Stimulated activated effector memory CD8-positive, alpha-beta T cell treated with anti-CD3 and anti-CD28 coated beads, Interleukin-12 subunit alpha, Interleukin-12 subunit beta, amount 100 ng/mL, for 72 hours (primary cell): Measurements from ENCODE around the gene RASSF4.

Source experiments
- ATAC-seq: fragments of 150-1000 bp; cut with Tn5 transposase; 2 replicates; pipeline ENCODE4 v1.10.0; 2021
- DNase-seq, 2 donors: peaks; one replicate each; pipeline ENCODE4 v3.0.0; 2021 to 2022; ENCODE audit warnings: low spot score in 2 of 2
- H3K27ac Mint-ChIP-seq: one replicate; pipeline ENCODE4 v1.8.0; 2022; ENCODE audit warnings: mild to moderate bottlenecking, mixed read lengths
- H3K36me3 Mint-ChIP-seq: one replicate; pipeline ENCODE4 v1.8.0; 2022; ENCODE audit warnings: mild to moderate bottlenecking, mixed read lengths
- H3K4me1 Mint-ChIP-seq: one replicate; pipeline ENCODE4 v1.8.0; 2022; ENCODE audit warnings: mixed read lengths
- H3K4me3 Mint-ChIP-seq: one replicate; pipeline ENCODE4 v1.8.0; 2022; ENCODE audit warnings: mild to moderate bottlenecking, mixed read lengths
- H3K9me3 Mint-ChIP-seq: one replicate; pipeline ENCODE4 v1.8.0; 2022; ENCODE audit warnings: mixed read lengths

RASSF4 gene

DNA sequence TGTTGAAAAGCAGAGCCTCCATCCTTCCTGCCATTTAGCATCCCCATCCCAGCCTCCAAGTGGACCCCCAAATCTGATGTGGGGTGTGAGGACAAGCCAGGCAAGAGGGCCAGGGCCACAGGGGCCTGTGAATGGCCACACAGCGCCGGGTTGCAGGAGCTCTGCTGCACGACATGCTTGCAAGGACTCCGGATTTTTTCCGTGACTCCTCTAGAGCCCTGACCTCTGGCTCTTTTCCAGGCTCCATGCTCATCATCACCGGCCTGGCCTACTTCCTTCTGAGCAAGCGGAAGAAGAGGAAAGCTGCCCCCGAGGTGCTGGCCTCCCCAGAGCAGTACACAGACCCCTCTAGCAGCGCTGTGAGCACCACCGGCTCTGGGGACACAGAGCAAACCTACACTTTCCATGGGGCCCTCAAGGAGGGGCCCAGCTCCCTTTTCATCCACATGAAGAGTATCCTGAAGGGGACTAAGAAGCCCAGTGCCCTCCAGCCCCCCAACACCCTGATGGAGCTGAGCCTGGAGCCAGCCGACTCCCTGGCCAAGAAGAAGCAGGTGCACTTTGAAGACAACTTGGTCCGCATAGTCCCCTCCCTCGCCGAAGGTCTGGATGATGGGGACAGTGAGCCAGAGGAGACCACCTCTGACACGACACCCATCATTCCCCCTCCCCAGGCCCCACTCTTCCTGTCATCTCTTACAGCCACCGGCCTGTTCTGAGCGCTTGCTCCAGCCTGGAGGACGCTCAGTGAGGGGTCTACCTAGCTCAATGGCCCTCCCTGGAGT lies 25.0 kb upstream of the RASSF4 start:
- H3K9me3 Mint-ChIP-seq: no peaks in the 10 kb centered on the region
- no peak overlapping the region for H3K27ac Mint-ChIP-seq
- H3K36me3 Mint-ChIP-seq: no peaks in the 10 kb centered on the region
- DNase-seq: no peak
- peaks cover 5% of the 10 kb centered on the region for H3K4me1 Mint-ChIP-seq
- no peak for ATAC-seq
- H3K4me3 Mint-ChIP-seq: no peak overlapping the region

DNA sequence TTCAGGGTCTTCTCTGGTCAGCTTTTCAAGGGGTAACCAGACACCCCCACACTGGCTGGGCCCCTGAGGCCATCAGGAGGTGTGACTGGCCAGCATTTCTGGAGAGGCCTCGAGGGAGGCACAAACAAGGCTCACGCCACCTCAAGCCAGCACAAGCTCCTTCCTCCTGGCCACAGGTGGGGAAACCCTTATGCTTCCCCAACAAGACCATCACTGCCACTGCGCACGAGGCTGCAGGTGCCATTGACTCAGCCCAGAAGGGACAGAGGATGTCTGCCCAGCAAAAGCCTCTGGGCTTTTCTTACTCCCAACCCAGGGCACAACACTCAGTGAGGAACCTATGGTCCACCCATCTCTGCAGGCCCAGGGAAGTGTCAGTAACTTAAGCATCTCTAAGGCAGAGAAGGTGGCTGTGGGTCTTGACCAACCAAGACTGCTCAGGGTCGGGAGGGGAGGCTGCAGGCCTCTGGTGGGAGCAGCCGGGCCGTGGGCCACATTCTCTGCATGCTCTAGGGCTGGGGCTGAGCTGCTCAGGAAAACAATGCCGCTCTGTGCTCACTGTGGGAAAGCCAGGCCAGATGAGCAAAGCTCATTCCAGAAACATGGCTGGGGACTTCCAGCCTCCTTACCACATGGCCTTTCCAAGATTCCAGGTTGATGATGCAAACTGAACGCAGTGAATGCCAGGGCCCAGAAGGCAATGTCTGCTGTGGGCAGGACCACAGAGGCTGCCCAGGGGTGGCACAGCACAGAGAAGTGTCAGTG lies 24.2 kb upstream of the RASSF4 start:
- Mint-ChIP-seq H3K36me3 (no peaks in the 10 kb centered on the region), H3K4me3 (no peak overlapping the region), H3K9me3 (no peaks in the 10 kb centered on the region), H3K27ac (peak overlapping the region; percentile 5), H3K4me1 (peaks cover 5% of the 10 kb centered on the region)
- DNase-seq (no peak), ATAC-seq (no peak)

DNA sequence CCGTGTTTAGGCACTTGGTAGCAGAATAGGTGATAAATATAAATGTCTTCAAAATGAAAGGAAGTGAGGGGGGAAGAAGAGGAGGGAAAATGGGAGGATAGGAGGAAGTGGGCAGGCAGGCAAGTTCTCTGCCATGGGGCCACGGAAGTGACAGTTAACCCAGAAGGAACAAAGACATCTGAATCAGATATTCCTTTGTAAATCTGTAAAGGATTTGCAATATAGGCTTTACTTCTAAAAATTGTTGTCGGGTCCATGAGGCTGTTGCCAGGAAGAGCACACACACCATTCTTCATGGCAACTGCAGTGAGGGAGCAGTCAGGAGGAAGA lies 23.7 kb upstream of the RASSF4 start:
- Mint-ChIP-seq H3K27ac (peak overlapping the region; percentile 5), H3K9me3 (no peaks in the 10 kb centered on the region), H3K4me3 (no peak overlapping the region), H3K4me1 (peaks cover 5% of the 10 kb centered on the region), H3K36me3 (no peaks in the 10 kb centered on the region)
- ATAC-seq: no peak
- DNase-seq: no peak

DNA sequence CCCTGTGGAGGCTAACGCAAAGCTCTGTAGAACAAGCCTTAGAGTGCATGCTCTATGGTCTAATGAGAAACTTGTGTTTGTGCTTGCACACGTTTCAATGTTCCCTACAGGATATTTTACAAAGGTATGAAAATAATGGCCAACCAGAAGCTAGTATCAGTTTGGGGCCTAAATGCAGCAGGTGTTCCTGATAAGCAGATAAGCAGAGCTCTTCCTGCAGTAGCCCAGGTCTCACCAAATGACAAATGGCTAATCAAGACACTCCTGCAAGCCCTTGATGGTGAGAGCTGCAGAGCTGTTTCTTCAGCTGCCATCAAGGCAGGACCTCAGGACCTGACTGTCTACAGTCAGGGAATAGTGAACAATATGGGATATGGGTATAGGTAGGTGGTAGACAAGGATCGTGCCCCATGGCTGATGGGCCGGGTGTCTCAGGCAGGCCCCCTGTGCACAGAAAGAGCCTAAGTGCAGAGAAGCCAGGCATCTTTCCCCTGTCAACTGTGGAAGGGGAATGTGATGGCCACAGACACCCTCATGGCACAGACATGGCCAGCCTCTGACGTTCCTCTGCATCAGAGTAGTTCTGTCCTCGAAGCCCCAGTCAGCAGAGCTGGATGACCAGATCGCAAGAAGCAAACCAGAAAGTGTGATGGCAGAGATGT lies 23.2 kb upstream of the RASSF4 start:
- Mint-ChIP-seq H3K4me3 (no peak overlapping the region), H3K9me3 (no peaks in the 10 kb centered on the region), H3K4me1 (peaks cover 5% of the 10 kb centered on the region), H3K36me3 (no peaks in the 10 kb centered on the region), H3K27ac (peak overlapping the region; percentile 5)
- DNase-seq (no peak), ATAC-seq (no peak)

DNA sequence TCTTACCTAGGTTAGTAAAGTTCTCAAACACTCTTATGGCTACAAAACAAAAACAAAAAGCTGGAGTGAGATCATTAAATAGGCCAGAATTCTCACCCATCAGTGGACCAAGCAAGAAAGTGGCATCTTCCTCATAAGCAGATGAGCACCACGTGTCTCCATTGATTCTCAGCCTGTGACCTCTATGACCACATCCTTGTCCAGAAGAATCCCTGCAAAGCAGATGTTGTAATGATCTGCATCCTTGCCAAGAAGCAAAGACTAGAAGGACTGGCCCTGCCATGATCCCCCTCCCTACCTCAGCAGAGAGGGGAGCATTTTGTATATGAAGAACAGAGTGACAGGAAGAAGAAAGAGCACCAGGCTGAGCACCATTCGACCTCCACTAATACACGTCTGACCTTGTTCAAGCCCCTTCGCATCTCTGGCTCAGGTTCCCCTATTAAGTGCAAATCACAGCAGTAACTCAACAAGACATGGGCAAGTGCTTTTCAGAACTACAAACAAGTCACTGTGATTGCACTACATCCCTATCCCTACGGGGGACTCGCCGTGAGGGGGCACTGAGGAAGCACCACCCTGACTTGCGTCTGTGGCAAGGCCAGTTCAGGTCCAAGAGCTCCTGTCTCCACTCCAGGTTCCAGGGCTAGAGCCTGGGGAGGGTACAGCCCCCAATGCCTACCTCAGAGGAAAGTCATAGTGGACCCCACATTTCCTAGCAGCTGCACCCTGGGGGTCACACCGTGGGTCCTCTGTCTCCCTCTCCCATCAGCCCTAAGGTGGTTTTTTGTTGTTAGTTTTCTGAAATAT lies 22.2 kb upstream of the RASSF4 start:
- no peak overlapping the region for H3K27ac Mint-ChIP-seq
- no peaks in the 10 kb centered on the region for H3K9me3 Mint-ChIP-seq
- DNase-seq: no peak

DNA sequence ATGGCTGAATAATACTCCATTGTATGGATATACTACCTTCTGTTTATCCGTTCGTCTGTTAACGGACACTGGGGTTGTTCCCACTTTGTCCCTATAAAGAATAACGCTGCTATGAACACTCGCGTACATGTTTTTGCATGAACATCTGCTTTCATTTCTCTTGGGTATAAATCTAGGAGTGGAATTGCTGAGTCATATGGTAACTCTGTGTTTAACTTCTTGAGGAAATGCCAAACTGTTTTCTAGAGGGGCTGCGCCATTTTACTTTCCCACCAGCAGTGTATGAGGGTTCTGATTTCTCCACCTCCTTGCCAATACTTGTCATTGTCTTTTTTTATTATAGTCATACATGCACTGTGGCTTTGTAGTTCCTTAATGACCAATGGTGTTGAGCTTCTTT lies 20.6 kb upstream of the RASSF4 start:
- Mint-ChIP-seq H3K27ac (no peak overlapping the region), H3K4me3 (no peak overlapping the region), H3K9me3 (peaks cover 4% of the 10 kb centered on the region), H3K36me3 (no peaks in the 10 kb centered on the region), H3K4me1 (peaks cover 5% of the 10 kb centered on the region)
- no peak for ATAC-seq
- no peak for DNase-seq

More for the DNA sequence above, 22.2 kb upstream of the RASSF4 start:
- no peak overlapping the region for H3K4me3 Mint-ChIP-seq
- no peak for ATAC-seq
- H3K36me3 Mint-ChIP-seq: no peaks in the 10 kb centered on the region
- peaks cover 5% of the 10 kb centered on the region for H3K4me1 Mint-ChIP-seq

DNA sequence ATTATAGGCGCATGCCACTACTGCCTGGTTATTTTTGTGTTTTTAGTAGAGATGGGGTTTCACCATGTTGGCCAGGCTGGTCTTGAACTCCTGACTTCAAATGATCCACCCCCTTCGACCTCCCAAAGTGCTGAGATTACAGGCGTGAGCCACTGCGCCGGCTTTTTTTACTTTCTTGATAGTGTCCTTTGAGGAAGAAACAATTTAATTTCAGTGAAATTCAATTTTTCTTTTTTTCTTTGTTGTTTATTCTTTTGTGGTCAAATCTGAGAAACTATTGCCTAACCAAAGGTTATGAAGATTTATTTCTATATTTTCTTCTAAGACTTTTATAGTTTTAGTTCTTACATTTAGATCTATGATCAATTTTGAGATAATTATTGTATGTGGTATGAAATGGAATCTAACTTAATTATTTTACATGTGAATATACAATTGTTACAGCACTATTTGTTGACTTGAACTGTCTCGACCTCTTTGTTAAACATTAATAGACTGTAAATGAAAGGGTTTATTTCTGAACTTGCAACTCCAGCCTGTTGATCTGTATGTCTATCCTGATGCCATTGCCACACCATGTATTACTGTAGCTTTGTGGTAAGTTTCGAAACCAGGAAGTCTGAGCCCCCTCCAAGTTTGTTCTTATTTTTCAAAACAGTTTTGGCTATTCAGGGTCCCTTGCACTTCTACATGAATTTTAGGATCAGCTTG lies 19.8 kb upstream of the RASSF4 start:
- no peak for ATAC-seq
- no peak overlapping the region for H3K27ac Mint-ChIP-seq
- H3K4me1 Mint-ChIP-seq: peaks cover 5% of the 10 kb centered on the region
- peaks cover 13% of the 10 kb centered on the region for H3K9me3 Mint-ChIP-seq
- H3K4me3 Mint-ChIP-seq: no peak overlapping the region
- no peak for DNase-seq
- H3K36me3 Mint-ChIP-seq: no peaks in the 10 kb centered on the region

DNA sequence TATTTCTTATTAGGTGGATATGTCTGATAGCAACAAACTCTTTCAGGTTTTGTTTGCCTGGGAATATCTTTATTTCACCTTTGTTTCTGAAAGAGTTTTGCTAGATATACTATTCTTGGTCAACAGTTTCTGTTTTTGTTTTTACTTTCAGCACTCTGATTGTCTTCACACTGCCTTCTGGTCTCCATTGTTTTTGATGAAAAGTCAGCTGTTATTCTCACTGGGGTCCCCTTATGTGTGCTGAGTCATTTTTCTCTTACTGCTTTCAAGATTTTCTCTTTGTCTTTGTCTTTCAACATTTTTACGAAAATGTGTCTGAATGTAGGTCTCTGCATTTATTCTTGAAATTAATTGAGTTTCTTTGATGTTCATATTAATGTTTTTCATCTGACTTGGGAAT lies 15.2 kb upstream of the RASSF4 start:
- DNase-seq (no peak), ATAC-seq (no peak)
- Mint-ChIP-seq H3K4me3 (no peak overlapping the region), H3K9me3 (peaks cover 16% of the 10 kb centered on the region), H3K27ac (no peak overlapping the region), H3K4me1 (peaks cover 7% of the 10 kb centered on the region), H3K36me3 (no peaks in the 10 kb centered on the region)

DNA sequence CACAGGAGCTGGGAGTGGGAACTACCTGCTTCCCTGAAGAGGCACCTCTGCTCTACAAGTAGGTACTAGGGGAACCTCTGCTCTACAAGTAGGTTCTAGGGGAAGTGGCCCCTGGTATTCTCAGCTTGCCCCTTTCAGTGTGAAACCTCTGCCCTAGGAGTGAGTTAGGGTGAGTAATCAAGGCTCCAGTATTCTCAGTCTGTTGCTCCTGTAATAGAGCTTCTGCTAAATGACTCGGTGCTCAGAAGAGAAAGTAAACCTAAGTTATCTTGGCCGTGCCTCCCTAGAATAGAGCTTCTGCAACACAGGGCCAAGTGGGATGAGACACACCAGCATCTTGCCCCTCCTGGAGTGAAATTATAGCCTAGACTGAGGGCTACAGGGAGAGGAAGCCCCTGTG lies 13.4 kb upstream of the RASSF4 start:
- Mint-ChIP-seq H3K4me1 (peaks cover 14% of the 10 kb centered on the region), H3K36me3 (no peaks in the 10 kb centered on the region)
- peak; percentile 76 for ATAC-seq

DNA sequence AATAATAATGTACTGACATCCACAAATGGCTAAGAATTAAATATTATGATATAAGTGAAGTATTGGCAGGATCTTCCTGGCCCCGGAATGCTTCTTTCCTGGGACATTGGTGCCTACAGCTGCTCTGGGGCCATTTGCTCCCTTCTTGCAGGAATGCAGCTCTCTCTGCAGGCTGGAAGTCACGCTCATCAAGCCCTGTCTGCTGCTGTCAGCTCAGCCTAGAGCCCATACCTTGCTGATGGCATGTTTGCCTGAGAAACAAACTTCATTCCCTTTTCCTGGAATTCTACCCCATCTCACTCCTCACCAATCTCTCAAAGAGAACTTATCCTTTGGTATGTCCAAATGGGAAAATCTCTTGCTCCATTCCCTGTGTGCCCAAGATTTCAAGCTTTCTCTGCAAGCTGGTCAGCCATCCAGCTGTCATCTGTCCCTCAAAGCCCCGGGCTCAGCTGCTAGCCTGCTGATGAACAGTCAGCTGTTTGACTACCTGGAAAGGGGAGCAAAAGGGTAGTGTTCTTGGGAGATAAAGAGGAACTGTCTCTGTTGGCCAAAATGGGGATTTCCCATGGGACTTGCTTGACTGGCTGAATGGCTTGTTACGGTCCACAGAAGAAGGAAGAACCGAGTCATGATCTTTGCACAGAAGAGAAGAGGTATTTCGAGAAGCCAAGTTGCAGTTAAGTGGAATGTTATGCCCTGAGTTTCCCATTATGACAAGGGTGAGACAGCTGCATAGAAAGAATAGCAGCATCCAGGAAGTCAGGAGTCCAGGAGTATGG lies 12.0 kb upstream of the RASSF4 start:
- ATAC-seq (no peak), DNase-seq (no peak)
- H3K27ac Mint-ChIP-seq: no peak overlapping the region
- H3K4me3 Mint-ChIP-seq: no peak overlapping the region
- peaks cover 16% of the 10 kb centered on the region for H3K9me3 Mint-ChIP-seq
- H3K36me3 Mint-ChIP-seq: no peaks in the 10 kb centered on the region
- H3K4me1 Mint-ChIP-seq: peaks cover 14% of the 10 kb centered on the region

More for the DNA sequence above, 13.4 kb upstream of the RASSF4 start:
- peaks cover 16% of the 10 kb centered on the region for H3K9me3 Mint-ChIP-seq
- H3K4me3 Mint-ChIP-seq: no peak overlapping the region
- H3K27ac Mint-ChIP-seq: no peak overlapping the region
- no peak for DNase-seq

DNA sequence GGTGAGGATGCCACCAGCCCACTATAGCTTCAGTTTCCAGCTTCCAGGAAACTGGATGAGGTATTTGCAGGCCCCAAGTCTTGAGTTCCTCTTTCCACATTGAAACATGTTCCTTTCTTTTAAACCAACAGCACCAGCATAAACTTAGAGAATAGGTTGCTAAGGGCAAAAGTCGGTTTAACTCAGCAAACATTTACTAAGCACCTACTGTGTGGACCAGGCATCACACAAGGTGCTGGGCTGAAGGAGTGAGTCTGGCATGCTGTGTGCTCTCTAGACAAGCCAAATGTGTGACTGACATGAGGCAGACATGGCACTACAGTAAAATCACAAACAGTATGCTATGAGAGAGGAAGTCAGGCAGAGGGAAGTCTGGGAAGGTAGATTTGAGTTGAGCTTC lies 11.0 kb upstream of the RASSF4 start:
- no peak for DNase-seq
- no peak overlapping the region for H3K4me3 Mint-ChIP-seq
- no peak for ATAC-seq
- peaks cover 14% of the 10 kb centered on the region for H3K4me1 Mint-ChIP-seq
- no peaks in the 10 kb centered on the region for H3K36me3 Mint-ChIP-seq
- H3K27ac Mint-ChIP-seq: peak overlapping the region; percentile 0
- H3K9me3 Mint-ChIP-seq: peaks cover 14% of the 10 kb centered on the region

DNA sequence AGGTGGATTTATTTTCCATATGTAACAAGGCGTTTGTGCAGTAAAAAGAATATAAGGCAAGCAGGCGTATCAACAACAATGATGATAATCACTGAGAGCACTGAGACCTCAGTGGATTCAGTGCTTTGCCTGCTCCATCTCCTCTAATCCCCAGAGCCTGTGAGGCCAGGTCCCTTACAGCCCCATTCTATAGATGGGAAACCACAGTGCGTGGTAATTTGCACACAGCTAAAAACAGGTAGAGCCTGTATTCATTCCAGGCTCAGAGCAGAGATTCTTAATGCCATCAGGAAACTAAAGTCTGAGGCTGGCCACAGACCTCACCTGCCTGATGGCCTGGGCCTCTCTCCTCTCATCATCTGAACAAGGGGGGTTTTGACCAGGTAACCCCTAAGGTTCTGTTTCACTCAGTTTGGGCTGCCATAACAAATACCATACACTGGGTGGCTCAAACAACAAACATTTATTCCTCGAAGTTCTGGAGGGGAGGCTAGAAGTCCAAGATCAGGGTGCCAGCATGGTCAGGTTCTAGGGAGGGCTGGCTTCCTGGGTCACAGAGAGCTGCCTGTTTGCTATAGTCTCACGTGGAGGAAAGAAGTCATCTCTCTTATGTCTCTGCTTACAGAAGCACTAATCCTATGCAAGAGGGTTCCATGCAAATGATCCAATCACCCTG lies 10.3 kb upstream of the RASSF4 start:
- Mint-ChIP-seq H3K36me3 (no peaks in the 10 kb centered on the region), H3K4me3 (no peak overlapping the region), H3K27ac (peak overlapping the region; percentile 0), H3K4me1 (peaks cover 14% of the 10 kb centered on the region), H3K9me3 (peaks cover 9% of the 10 kb centered on the region)
- ATAC-seq (no peak), DNase-seq (no peak)

DNA sequence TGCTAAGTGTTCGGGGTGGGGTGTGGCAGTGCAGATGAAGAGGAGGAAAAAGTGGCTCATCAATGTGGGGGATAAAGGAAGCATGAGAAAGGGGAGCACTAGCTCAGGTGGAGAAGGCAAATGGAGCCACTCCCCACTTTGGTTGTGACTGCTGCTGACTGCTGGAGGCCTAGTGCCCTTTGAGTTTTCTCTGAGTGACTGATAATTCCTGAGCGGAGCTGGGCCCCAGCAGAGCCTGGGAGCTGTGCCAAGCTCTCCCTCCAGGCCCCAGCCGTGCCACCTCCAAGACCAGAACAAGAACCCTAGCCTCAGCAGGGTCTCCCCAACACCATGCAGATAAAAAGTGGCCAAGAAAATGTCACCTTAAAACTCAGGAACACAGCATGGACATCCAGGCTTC lies 9.7 kb upstream of the RASSF4 start:
- ATAC-seq (no peak), DNase-seq (no peak)
- H3K36me3 Mint-ChIP-seq: peaks cover 5% of the 10 kb centered on the region
- H3K4me3 Mint-ChIP-seq: no peak overlapping the region
- peaks cover 3% of the 10 kb centered on the region for H3K9me3 Mint-ChIP-seq
- H3K27ac Mint-ChIP-seq: no peak overlapping the region
- peaks cover 14% of the 10 kb centered on the region for H3K4me1 Mint-ChIP-seq
